Fibroblast of villous mesenchyme (primary cell): Measurements from ENCODE around the gene GAA. TPM values are rescaled to one million over a fixed set of nuclear protein-coding genes. Genes with fewer than 3 reads are reported as not detected.

Experiments
- DNase-seq: peaks from one replicate; pipeline ENCODE4 v3.0.0-alpha.2; 2010; ENCODE audit warnings: low read depth
- H3K4me3 ChIP-seq: 2 replicates; pipeline ENCODE4 v1.5.1; 2011; ENCODE audit warnings: low read depth, mild to moderate bottlenecking, low read length
- total RNA-seq: library from RNA; depleted of rRNA; stranded (reverse); fragments of >200 nt; gene quantifications from 2 replicates; pipeline ENCODE4 v1.2.3, GENCODE V29; 2012
- TF ChIP-seq, protein P1 (sequence below): IDR thresholded peaks from 2 replicates; pipeline ENCODE4 v1.5.1; 2012; ENCODE audit warnings: low read depth, mild to moderate bottlenecking, low read length; ENCODE audit not compliant: insufficient read depth

The GAA gene
- total RNA-seq, 1 donor, result 15.1 TPM

DNA sequence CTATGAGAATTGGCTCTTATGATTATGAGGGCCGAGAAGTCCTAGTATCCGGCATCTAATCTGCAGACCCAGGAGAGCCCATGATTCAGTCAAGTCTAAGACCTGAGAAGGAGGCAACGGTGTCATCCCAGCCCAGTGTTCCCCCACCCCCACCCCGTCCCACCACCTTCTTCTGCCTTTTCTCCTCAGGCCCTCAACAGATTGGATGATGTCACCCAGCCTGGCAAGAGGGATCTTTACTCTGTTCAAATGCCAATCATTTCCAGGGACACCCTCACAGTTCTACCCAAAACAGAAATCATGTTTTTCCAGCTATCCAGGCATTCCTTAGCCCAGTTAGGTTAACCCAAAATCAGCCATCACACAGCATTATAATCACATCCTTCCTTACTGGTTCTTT, 10.0 kb upstream of the GAA start:
- DNase-seq, result no peak
- TF ChIP-seq, protein P1, sequence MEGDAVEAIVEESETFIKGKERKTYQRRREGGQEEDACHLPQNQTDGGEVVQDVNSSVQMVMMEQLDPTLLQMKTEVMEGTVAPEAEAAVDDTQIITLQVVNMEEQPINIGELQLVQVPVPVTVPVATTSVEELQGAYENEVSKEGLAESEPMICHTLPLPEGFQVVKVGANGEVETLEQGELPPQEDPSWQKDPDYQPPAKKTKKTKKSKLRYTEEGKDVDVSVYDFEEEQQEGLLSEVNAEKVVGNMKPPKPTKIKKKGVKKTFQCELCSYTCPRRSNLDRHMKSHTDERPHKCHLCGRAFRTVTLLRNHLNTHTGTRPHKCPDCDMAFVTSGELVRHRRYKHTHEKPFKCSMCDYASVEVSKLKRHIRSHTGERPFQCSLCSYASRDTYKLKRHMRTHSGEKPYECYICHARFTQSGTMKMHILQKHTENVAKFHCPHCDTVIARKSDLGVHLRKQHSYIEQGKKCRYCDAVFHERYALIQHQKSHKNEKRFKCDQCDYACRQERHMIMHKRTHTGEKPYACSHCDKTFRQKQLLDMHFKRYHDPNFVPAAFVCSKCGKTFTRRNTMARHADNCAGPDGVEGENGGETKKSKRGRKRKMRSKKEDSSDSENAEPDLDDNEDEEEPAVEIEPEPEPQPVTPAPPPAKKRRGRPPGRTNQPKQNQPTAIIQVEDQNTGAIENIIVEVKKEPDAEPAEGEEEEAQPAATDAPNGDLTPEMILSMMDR, result no peak
- no peak overlapping the region for H3K4me3 ChIP-seq

DNA sequence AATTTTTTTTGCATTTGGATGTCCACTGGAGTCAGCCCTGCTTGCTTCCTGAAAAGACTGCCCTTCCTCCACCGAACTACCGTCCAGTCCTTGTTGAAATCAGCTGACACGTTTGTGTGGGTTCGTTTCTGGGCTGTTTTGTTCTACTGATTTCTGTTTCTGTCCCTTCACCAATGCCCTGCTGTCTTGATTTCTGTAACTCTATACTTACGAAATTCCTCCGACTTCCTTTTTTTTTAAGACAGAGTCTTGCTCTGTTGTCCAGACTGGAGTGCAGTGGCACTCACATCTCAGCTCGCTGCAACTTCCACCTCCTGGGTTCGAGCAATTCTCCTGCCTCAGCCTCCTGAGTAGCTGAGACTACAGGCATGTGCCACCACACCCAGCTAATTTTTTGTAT, 8.4 kb upstream of the GAA start:
- DNase-seq, result peak; percentile 8
- TF ChIP-seq, protein P1, result no peak
- H3K4me3 ChIP-seq, result no peak overlapping the region

DNA sequence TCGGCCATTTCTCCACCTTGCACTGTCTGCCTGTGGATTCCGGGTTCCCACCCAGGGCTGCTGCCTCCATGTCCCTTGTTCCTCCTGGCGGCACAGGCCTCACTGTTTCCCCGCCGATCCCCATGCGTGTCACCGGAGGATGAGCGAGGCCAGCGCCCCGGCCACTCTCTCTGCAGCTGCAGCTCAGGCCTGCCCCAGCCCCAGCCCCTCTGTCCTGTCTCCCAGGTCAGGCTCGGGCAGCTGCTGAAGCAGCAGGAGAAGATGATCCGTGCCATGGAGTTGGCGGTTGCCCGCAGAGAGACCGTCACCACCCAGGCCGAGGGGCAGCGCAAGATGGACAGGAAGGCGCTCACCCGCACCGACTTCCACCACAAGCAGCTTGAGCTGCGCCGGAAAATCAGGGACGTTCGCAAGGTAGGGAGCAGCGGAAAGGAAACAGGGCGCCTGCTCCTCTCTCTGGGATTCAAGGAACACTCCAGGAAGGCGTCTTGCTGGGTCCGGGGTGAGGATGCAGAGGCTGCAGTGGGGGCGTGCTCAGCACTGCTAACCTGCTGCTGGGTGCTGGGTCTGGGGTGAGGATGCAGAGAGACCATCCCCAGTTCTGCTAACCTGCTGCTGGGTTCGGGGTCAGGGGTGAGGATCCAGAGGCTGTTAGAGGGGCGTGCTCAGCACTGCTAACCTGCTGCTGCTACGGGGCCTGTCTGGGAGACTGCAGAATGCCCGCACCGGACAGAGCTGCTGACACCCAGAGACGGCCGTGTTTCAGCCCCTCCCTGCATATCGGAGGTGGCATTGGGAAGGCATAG, 6.1 kb upstream of the GAA start:
- TF ChIP-seq, protein P1, result no peak
- no peak overlapping the region for H3K4me3 ChIP-seq
- no peak for DNase-seq

DNA sequence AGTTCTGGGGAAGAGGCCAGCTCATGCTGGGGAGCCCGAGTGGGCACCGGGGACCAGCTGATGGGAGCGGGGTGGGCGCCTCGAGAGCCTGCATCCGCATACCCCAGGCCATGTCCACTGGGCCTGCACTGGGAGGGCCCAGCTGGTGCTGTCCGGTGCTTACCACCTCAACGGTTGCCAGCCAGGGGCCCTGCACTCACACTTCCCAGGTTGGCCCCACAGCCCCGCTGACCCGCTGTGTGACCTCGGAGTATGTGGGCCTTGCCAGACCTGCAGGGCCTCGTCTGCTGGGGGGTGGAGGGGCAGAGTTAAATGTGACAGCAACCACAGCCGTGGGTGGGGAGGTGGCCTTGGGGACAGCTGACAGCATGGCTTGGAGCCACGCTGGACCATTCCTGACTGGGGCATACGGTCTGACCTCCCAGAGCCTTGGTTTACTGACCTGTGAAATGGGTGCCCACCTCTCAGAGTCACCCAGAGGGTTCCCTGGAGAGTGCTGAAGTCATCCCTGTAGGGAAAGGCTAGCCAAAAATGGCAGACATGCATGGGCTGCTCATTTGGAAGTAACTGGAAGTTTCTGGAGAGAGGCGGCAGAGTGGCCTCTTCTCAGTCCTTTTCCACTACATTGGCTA, 5.4 kb upstream of the GAA start:
- TF ChIP-seq, protein P1, result no peak
- DNase-seq, result no peak
- no peak overlapping the region for H3K4me3 ChIP-seq

DNA sequence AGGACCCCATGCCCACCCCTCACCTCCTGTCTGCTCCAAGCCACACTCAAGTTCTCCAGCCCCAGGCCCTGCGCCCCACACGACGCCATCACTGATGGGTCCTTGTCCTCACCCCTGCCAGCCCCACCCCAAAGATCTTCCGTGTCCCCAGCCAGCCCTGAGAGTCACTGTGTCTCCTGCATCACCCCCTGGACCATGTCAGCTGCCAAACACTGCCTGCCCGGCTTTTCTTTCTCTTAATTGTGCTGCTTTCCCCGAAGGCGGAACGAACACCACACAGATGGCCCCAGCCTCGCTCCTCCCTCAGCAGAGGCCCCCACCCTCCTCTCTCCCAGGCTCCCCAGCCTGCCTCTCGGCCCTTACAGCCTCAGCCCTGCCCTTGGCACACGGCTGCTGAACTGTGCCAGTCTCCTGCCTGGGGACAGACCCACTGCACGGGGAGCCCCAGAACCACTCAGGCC, 4.8 kb upstream of the GAA start:
- H3K4me3 ChIP-seq, result no peak overlapping the region
- DNase-seq, result no peak
- TF ChIP-seq, protein P1, result no peak

DNA sequence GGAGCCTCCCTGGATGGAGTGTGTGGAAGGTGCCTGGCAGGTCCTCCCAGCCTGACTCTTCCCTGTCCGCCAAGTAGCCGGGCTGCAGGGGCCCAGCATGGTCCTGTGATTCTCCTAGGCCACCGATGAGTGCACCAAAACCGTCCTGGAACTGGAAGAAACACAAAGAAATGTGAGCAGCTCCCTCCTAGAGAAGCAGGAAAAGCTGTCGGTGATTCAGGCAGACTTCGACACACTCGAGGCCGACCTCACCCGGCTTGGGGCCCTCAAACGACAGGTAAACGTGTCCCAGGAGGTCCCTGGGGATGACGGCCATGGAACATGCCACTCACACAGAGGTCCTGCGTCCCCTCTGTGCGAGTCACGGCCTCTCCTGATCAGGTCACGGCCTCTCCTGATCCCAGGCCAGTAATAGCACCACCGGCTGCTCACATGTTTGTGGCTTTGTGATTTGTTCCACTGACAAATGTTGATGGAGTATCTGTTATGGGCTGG, 4.2 kb upstream of the GAA start:
- no peak overlapping the region for H3K4me3 ChIP-seq
- TF ChIP-seq, protein P1, result no peak
- DNase-seq, result no peak
